PFSK-1 (cell line): ENCODE measurements around the gene AP3S2.

Source experiments
- POLR2AphosphoS5 ChIP-seq: IDR thresholded peaks from 2 replicates; pipeline ENCODE4 v1.6.1; 2012; ENCODE audit warnings: low read depth, mild to moderate bottlenecking, control low read depth, low read length, moderate library complexity
- REST ChIP-seq, 2 experiments: IDR thresholded peaks; 2 replicates each; pipeline versions ENCODE4 v1.6.1 to v1.8.0; 2011 to 2012; ENCODE audit warnings: low read depth in 2 of 2, low read length in 2 of 2, control low read depth in 1 of 2, inconsistent platforms in 1 of 2, mild to moderate bottlenecking in 1 of 2, moderate library complexity in 1 of 2; ENCODE audit not compliant: insufficient read depth in 1 of 2
- TAF1 ChIP-seq: IDR thresholded peaks from 2 replicates; pipeline ENCODE4 v1.6.1; 2012; ENCODE audit warnings: low read length, control low read depth, borderline replicate concordance; ENCODE audit not compliant: insufficient read depth

DNA sequence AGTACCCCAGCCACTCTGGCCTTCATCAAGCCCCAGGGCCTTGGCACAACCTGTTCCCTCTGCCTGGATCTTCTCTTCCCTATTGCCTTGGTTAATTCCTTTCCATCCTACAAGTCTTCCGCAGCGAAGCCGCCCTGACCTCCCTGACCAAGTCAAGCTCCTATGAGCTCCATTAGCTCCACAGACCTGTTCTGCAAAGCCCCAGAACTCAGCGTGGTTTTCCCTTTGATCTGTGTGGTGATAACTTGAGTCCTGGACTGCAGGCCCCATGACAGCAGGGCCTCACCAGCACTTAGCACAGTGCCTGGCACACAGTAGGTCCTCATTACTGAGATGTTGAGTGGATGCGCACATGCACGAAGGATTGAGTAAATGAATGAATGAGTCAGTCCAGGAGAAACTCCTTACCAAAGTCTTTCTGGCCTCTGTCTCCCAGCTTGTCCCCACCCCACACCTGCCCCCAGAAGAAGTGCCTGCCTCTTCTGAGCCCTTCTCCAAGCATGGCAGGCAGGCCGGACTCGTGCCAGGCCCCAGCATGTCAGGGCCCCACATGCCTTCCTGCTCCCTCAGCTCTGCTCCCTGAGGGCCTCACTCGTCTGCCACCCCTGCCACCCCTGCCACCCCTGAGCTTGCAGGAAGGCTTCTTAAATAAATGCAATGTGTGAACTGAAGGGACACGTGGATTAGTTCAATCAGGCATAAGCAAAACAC, 85.5 kb downstream of the AP3S2 start:
- TF ChIP-seq POLR2AphosphoS5 (no peak), TAF1 (no peak), REST (IDR thresholded peaks at IDR 0.05; ENCODE audit: insufficient read depth in 1 of 2, low read depth in 2 of 2, low read length in 2 of 2) (no peak)
